Inferior parietal cortex (tissue), 1 donor: ENCODE measurements around the gene OR56A5.
"Not testable (repeated sequence)": the region's sequence is repeated elsewhere in the genome, so short reads cannot be mapped to it uniquely, and the experiment has no call there.

ENCODE experiments used
- DNase-seq: peaks from one replicate; pipeline ENCODE4 v3.0.0-alpha.2; 2016; ENCODE audit errors: extremely low spot score

OR56A5 gene

GRCh38 chr11:5968394-5968793, at the start of gene OR56A5:
Gene OR56A5 (minus strand): TSS chr11:5968494. CDS start chr11:5968494, 0 bp downstream.
- DNase-seq = no peak

- DNase-seq = no peak
Observed at GRCh38 chr11:6013042-6013441, 44.7 kb upstream of the OR56A5 start.

- no peak for DNase-seq
Observed at GRCh38 chr11:6012035-6012668, 43.9 kb upstream of the OR56A5 start.

GRCh38 chr11:6006846-6007245, 38.6 kb upstream of the OR56A5 start, which contains the start of gene OR56A4:
Gene OR56A4 (minus strand): TSS chr11:6006946. CDS start chr11:6002992, 3,954 bp downstream.
- no peak for DNase-seq

- no peak for DNase-seq
Observed at GRCh38 chr11:6006395-6006794, 38.1 kb upstream of the OR56A5 start.

- no peak for DNase-seq
Observed at GRCh38 chr11:6002202-6002699, 34.0 kb upstream of the OR56A5 start.

- DNase-seq = no peak
Observed at GRCh38 chr11:5994791-5995190, 26.5 kb upstream of the OR56A5 start.

- DNase-seq = no peak
Observed at GRCh38 chr11:5992604-5993251, 24.4 kb upstream of the OR56A5 start.

- no peak for DNase-seq
Observed at GRCh38 chr11:5992150-5992549, 23.9 kb upstream of the OR56A5 start.

GRCh38 chr11:5989203-5989602, 20.9 kb upstream of the OR56A5 start:
- DNase-seq = no peak

GRCh38 chr11:5986885-5987284, 18.6 kb upstream of the OR56A5 start, which contains the start of gene OR52L1:
Gene OR52L1 (minus strand): TSS chr11:5986985. CDS start chr11:5986930, 55 bp downstream.
- DNase-seq = no peak

- DNase-seq = no peak
Observed at GRCh38 chr11:5983443-5983842, 15.1 kb upstream of the OR56A5 start.

GRCh38 chr11:5973530-5973929, 5.2 kb upstream of the OR56A5 start:
- DNase-seq = no peak

- no peak for DNase-seq
Observed at GRCh38 chr11:5967708-5968107, 586 bp downstream of the OR56A5 start.

GRCh38 chr11:5966958-5967357, 1.3 kb downstream of the OR56A5 start:
- DNase-seq = no peak

- not testable (repeated sequence) for DNase-seq
Observed at GRCh38 chr11:5960704-5961320, 7.5 kb downstream of the OR56A5 start.

- no peak for DNase-seq
Observed at GRCh38 chr11:5955586-5955985, 12.7 kb downstream of the OR56A5 start.

- no peak for DNase-seq
Observed at GRCh38 chr11:5941951-5942350, 26.3 kb downstream of the OR56A5 start, which contains the start of gene OR56A3. Gene OR56A3 (plus strand): TSS chr11:5942251. CDS start chr11:5947347, 5,096 bp downstream.

- no peak for DNase-seq
Observed at GRCh38 chr11:5940748-5941147, 27.5 kb downstream of the OR56A5 start.

- DNase-seq = no peak
Observed at GRCh38 chr11:5938603-5938965, 29.7 kb downstream of the OR56A5 start.

- no peak for DNase-seq
Observed at GRCh38 chr11:5937868-5938602, 30.3 kb downstream of the OR56A5 start.

- no peak for DNase-seq
Observed at GRCh38 chr11:5933116-5933515, 35.2 kb downstream of the OR56A5 start.
